Upper lobe of right lung (tissue), 1 donor: ENCODE data around the gene KRTAP22-1. TPM values are rescaled to one million over a fixed set of nuclear protein-coding genes. Genes with fewer than 3 reads are reported as not detected.

Experiments used
- ATAC-seq: fragments of 200-7000 bp; cut with Tn5 transposase; one replicate; pipeline ENCODE4 v1.9.1; 2020; ENCODE audit warnings: mild to moderate bottlenecking, moderate library complexity
- DNase-seq: peaks from one replicate; pipeline ENCODE4 v3.0.0-alpha.2; 2020
- H3K27ac ChIP-seq: fragments of 200-600 bp; one replicate; pipeline ENCODE4 v1.8.0; 2022
- H3K27me3 ChIP-seq: fragments of 200-600 bp; one replicate; pipeline ENCODE4 v1.8.0; 2022; ENCODE audit warnings: mild to moderate bottlenecking
- H3K36me3 ChIP-seq: fragments of 200-600 bp; one replicate; pipeline ENCODE4 v1.8.0; 2022
- H3K4me1 ChIP-seq: fragments of 200-600 bp; one replicate; pipeline ENCODE4 v1.8.0; 2022
- H3K4me3 ChIP-seq: fragments of 200-600 bp; one replicate; pipeline ENCODE4 v1.8.0; 2022; ENCODE audit warnings: mild to moderate bottlenecking
- H3K9me3 ChIP-seq: fragments of 200-600 bp; one replicate; pipeline ENCODE4 v1.8.0; 2022
- CTCF ChIP-seq: fragments of 200-600 bp; IDR thresholded peaks from one replicate; pipeline ENCODE4 v1.8.0; 2022; ENCODE audit warnings: antibody characterized with exemption
- intact Hi-C: fragments of 100-400 bp; cut with DNase I; formaldehyde crosslinking; loops from one replicate; pipeline ENCODE4 v1.11.0; 2022
- long read RNA-seq: library from polyadenylated mRNA; unstranded; transcript quantifications from one replicate; pipeline ENCODE4 v2.0.0, GENCODE V29; 2021
- total RNA-seq: library from RNA; stranded (reverse); fragmentation: NEBNext Ultra II Directional; extraction: Animal tissue kit (Norgen Biotek cat#: 25700); gene quantifications from one replicate; pipeline ENCODE4 v1.2.1, GENCODE V29; 2021
- donor health status: DM: no; HTN: yes; CAD: no; lungs with severe emphysema.

The KRTAP22-1 gene
- not detected for total RNA-seq
- long read RNA-seq, result 0 reads

GRCh38 chr21:30600787-30601186, at the start of gene KRTAP22-1:
Gene KRTAP22-1 (plus strand): TSS chr21:30601087.
- Histone ChIP-seq H3K9me3 (no peaks in the 10 kb centered on the region), H3K36me3 (no peaks in the 10 kb centered on the region), H3K4me1 (no peaks in the 10 kb centered on the region), H3K4me3 (no peak within 1 kb of the TSS), H3K27me3 (no peaks in the 10 kb centered on the region), H3K27ac (no peak within 1 kb of the TSS)
- ATAC-seq (no peak), DNase-seq (no peak)
- intact Hi-C loops, result no loop called here
- TF ChIP-seq CTCF, result no peak

DNA sequence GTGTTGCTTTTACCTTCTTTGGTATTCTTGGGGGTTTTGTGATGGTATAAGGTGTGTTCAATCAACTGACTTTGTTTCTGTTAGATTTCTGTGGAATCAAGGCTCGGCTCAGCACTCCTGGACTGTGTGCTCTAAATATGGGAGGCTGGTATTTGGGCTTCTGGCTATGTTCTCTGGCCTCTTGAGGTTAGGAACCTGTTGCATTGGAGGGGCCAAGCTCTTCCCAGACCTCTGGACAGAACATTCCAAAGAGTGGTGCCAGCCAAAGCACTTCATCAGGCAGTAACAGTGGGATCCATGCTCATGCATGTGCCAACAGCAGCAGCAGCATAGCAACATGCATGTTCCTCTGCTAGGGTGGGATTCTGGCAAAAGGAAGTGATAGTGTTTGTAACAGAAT, 48.1 kb upstream of the KRTAP22-1 start:
- no peaks in the 10 kb centered on the region for H3K36me3 ChIP-seq
- DNase-seq (no peak), ATAC-seq (no peak)
- intact Hi-C loops, result no loop called here
- H3K9me3 ChIP-seq, result no peaks in the 10 kb centered on the region
- H3K27me3 ChIP-seq, result no peaks in the 10 kb centered on the region
- no peak for TF ChIP-seq CTCF
- no peak overlapping the region for H3K4me3 ChIP-seq
- H3K27ac ChIP-seq, result no peak overlapping the region
- H3K4me1 ChIP-seq, result no peaks in the 10 kb centered on the region

GRCh38 chr21:30555095-30555494, 45.8 kb upstream of the KRTAP22-1 start:
- intact Hi-C loops, result no loop called here
- no peak for TF ChIP-seq CTCF
- H3K36me3 ChIP-seq, result no peaks in the 10 kb centered on the region
- H3K4me3 ChIP-seq, result no peak overlapping the region
- H3K9me3 ChIP-seq, result no peaks in the 10 kb centered on the region
- ATAC-seq (no peak), DNase-seq (no peak)
- no peaks in the 10 kb centered on the region for H3K4me1 ChIP-seq
- H3K27ac ChIP-seq, result no peak overlapping the region
- no peaks in the 10 kb centered on the region for H3K27me3 ChIP-seq

DNA sequence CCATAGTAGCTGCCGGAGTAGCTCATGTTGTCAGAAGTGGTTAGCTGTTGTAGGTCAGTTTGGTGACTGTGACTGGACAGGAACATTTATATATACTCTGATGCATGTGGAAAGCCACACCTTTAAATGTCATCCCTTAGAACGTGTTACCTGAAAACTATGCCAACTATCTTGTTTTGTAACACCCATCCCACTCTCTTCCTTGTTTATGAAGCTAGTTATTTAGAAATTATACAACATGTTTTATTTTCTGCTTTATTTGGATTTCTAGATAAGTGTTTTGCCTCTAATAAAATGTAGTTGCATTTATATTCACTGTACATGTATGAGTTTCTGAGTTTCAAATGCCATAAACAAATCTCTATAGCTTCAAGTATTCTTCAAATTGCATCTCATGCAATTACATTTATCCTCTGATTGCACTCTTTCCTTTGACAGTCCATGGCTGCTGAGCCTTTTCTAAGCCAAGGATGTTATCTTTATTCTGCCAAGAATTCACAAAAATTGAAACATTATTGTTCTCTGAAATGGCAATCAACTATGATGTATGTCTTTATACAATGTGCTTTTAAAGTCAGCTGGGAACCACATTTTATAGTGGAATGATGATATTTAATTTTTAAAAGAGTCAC, 39.5 kb upstream of the KRTAP22-1 start, which contains the start of gene KRTAP19-7:
KRTAP19-7 (minus strand) TSS at position 51 of the 632 bp plus-strand sequence; CDS start at position 26, 25 bp downstream.
- TF ChIP-seq CTCF, result no peak
- no peak within 1 kb of the TSS for H3K4me3 ChIP-seq
- intact Hi-C loops, result no loop called here

DNA sequence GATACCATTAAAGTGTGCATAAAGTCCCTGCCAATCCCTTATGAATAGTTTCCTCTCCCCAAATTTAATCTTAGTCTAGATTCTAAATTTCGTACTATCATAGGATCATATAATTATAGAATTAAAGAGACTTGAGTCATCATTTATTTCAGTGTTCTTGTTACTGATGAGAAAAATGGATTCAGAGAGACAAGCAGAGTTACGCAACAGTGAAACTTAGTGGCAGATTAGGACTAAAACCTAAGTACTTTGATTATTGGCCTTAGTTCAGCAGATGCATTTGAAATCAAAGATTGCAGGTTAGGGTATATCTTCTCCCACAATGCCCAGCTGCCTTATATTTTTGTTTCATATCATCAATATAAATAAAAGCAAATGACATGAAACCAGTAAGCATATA, 38.9 kb upstream of the KRTAP22-1 start:
- Histone ChIP-seq H3K4me1 (no peaks in the 10 kb centered on the region), H3K27me3 (no peaks in the 10 kb centered on the region), H3K4me3 (no peak overlapping the region), H3K9me3 (no peaks in the 10 kb centered on the region), H3K27ac (no peak overlapping the region), H3K36me3 (no peaks in the 10 kb centered on the region)
- no peak for ATAC-seq
- intact Hi-C loops, result no loop called here
- no peak for TF ChIP-seq CTCF
- no peak for DNase-seq

More for the DNA sequence above, 39.5 kb upstream of the KRTAP22-1 start, which contains the start of gene KRTAP19-7:
- Histone ChIP-seq H3K9me3 (no peaks in the 10 kb centered on the region), H3K27me3 (no peaks in the 10 kb centered on the region), H3K27ac (no peak within 1 kb of the TSS), H3K4me1 (no peaks in the 10 kb centered on the region), H3K36me3 (no peaks in the 10 kb centered on the region)
- DNase-seq (no peak), ATAC-seq (no peak)
